Activated CD4-positive, alpha-beta memory T cell treated with anti-CD3 and anti-CD28 coated beads for 36 hours (primary cell): ENCODE data around the gene PGBD5. TPM values are rescaled to one million over a fixed set of nuclear protein-coding genes. Genes with fewer than 3 reads are reported as not detected.

Source experiments
- CTCF ChIA-PET: fragments of 350-600 bp; sonication (Branson Sonifier 250); formaldehyde crosslinking; loops from one replicate; lab custom pipeline; 2021; ENCODE audit warnings: antibody characterized with exemption, inconsistent platforms; lab: Charles Lee
- POLR2A ChIA-PET: fragments of 350-600 bp; sonication (Branson Sonifier 250); formaldehyde crosslinking; loops from one replicate; lab custom pipeline; 2021; ENCODE audit warnings: antibody characterized with exemption; lab: Charles Lee
- DNase-seq: peaks from one replicate; pipeline ENCODE4 v3.0.0-alpha.2; 2020
- H3K27ac Mint-ChIP-seq: one replicate; pipeline ENCODE4 v1.8.0; 2021; ENCODE audit warnings: mixed read lengths
- H3K27me3 Mint-ChIP-seq: one replicate; pipeline ENCODE4 v1.8.0; 2021; ENCODE audit warnings: mixed read lengths
- H3K36me3 Mint-ChIP-seq: one replicate; pipeline ENCODE4 v1.8.0; 2021; ENCODE audit warnings: mixed read lengths
- H3K4me1 Mint-ChIP-seq: one replicate; pipeline ENCODE4 v1.8.0; 2021; ENCODE audit warnings: low read depth, mixed read lengths
- H3K4me3 Mint-ChIP-seq: one replicate; pipeline ENCODE4 v1.8.0; 2021; ENCODE audit warnings: mild to moderate bottlenecking, mixed read lengths
- H3K9me3 Mint-ChIP-seq: one replicate; pipeline ENCODE4 v1.8.0; 2021; ENCODE audit warnings: mixed read lengths
- intact Hi-C: fragments of 100-400 bp; cut with micrococcal nuclease; formaldehyde crosslinking; loops from one replicate; pipeline ENCODE4 v1.15.1; 2023
- total RNA-seq, 2 experiments: library from RNA; stranded (reverse); gene quantifications; one replicate each; pipeline ENCODE4 v1.2.3, GENCODE V29; 2021

The PGBD5 gene
- total RNA-seq, 2 experiments from 2014 or later = 0.02 TPM; not detected in 1

GRCh38 chr1:230441183-230442029 lies 15.3 kb upstream of the PGBD5 start:
- DNase-seq = no peak
- Mint-ChIP-seq H3K36me3 (no peaks in the 10 kb centered on the region), H3K4me3 (no peak overlapping the region), H3K27me3 (peaks cover 19% of the 10 kb centered on the region), H3K4me1 (no peaks in the 10 kb centered on the region), H3K9me3 (peaks cover 11% of the 10 kb centered on the region), H3K27ac (no peak overlapping the region)
- POLR2A ChIA-PET = no interaction called here
- intact Hi-C loops = no loop called here
- CTCF ChIA-PET = no interaction called here

GRCh38 chr1:230435108-230435507 lies 9.0 kb upstream of the PGBD5 start:
- Mint-ChIP-seq H3K36me3 (no peaks in the 10 kb centered on the region), H3K27ac (no peak overlapping the region), H3K27me3 (peaks cover 2% of the 10 kb centered on the region), H3K9me3 (peaks cover 2% of the 10 kb centered on the region), H3K4me1 (no peaks in the 10 kb centered on the region), H3K4me3 (no peak overlapping the region)
- intact Hi-C loops = no loop called here
- CTCF ChIA-PET = no interaction called here
- no peak for DNase-seq
- POLR2A ChIA-PET = no interaction called here

- intact Hi-C loops = no loop called here
- ChIA-PET CTCF (no interaction called here), POLR2A (no interaction called here)
- H3K4me3 Mint-ChIP-seq = no peak overlapping the region
- peaks cover 2% of the 10 kb centered on the region for H3K36me3 Mint-ChIP-seq
- no peak overlapping the region for H3K27ac Mint-ChIP-seq
- DNase-seq = no peak
- peaks cover 24% of the 10 kb centered on the region for H3K27me3 Mint-ChIP-seq
- H3K9me3 Mint-ChIP-seq = no peaks in the 10 kb centered on the region
- peaks cover 5% of the 10 kb centered on the region for H3K4me1 Mint-ChIP-seq
Observed at GRCh38 chr1:230431527-230431926, 5.4 kb upstream of the PGBD5 start.

- intact Hi-C loops = no loop called here
- peaks cover 5% of the 10 kb centered on the region for H3K4me1 Mint-ChIP-seq
- no peak for DNase-seq
- POLR2A ChIA-PET = no interaction called here
- H3K27ac Mint-ChIP-seq = no peak overlapping the region
- no peak overlapping the region for H3K4me3 Mint-ChIP-seq
- peaks cover 2% of the 10 kb centered on the region for H3K36me3 Mint-ChIP-seq
- H3K9me3 Mint-ChIP-seq = no peaks in the 10 kb centered on the region
- CTCF ChIA-PET = no interaction called here
- peaks cover 24% of the 10 kb centered on the region for H3K27me3 Mint-ChIP-seq
Observed at GRCh38 chr1:230430499-230430898, 4.4 kb upstream of the PGBD5 start.

- H3K27ac Mint-ChIP-seq = no peak overlapping the region
- no peaks in the 10 kb centered on the region for H3K9me3 Mint-ChIP-seq
- H3K4me1 Mint-ChIP-seq = peaks cover 5% of the 10 kb centered on the region
- ChIA-PET CTCF (no interaction called here), POLR2A (no interaction called here)
- peaks cover 2% of the 10 kb centered on the region for H3K36me3 Mint-ChIP-seq
- DNase-seq = no peak
- intact Hi-C loops = no loop called here
- no peak overlapping the region for H3K4me3 Mint-ChIP-seq
- peaks cover 33% of the 10 kb centered on the region for H3K27me3 Mint-ChIP-seq
Observed at GRCh38 chr1:230429067-230429735, 3.1 kb upstream of the PGBD5 start.

GRCh38 chr1:230427981-230428380 lies 1.8 kb upstream of the PGBD5 start:
- Mint-ChIP-seq H3K36me3 (peaks cover 2% of the 10 kb centered on the region), H3K9me3 (no peaks in the 10 kb centered on the region)

GRCh38 chr1:230427094-230427876 lies 1.2 kb upstream of the PGBD5 start:
- CTCF ChIA-PET = no interaction called here
- no peak for DNase-seq
- Mint-ChIP-seq H3K27ac (no peak overlapping the region), H3K27me3 (peaks cover 53% of the 10 kb centered on the region), H3K4me3 (peak overlapping the region; percentile 62), H3K9me3 (no peaks in the 10 kb centered on the region), H3K4me1 (peaks cover 5% of the 10 kb centered on the region), H3K36me3 (peaks cover 2% of the 10 kb centered on the region)
- intact Hi-C loops = no loop called here
- POLR2A ChIA-PET = no interaction called here

More at GRCh38 chr1:230427981-230428380, 1.8 kb upstream of the PGBD5 start:
- H3K4me3 Mint-ChIP-seq = no peak overlapping the region
- DNase-seq = no peak
- ChIA-PET POLR2A (no interaction called here), CTCF (no interaction called here)
- H3K27me3 Mint-ChIP-seq = peaks cover 46% of the 10 kb centered on the region
- peaks cover 5% of the 10 kb centered on the region for H3K4me1 Mint-ChIP-seq
- intact Hi-C loops = no loop called here
- H3K27ac Mint-ChIP-seq = no peak overlapping the region

- peak overlapping the region; percentile 46 for H3K4me3 Mint-ChIP-seq
- no peak for DNase-seq
- intact Hi-C loops = no loop called here
- H3K9me3 Mint-ChIP-seq = peaks cover 1% of the 10 kb centered on the region
- ChIA-PET CTCF (no interaction called here), POLR2A (no interaction called here)
- peaks cover 5% of the 10 kb centered on the region for H3K4me1 Mint-ChIP-seq
- peaks cover 60% of the 10 kb centered on the region for H3K27me3 Mint-ChIP-seq
- H3K27ac Mint-ChIP-seq = no peak overlapping the region
- H3K36me3 Mint-ChIP-seq = peaks cover 2% of the 10 kb centered on the region
Observed at GRCh38 chr1:230425252-230426091, 660 bp downstream of the PGBD5 start.

- intact Hi-C loops = no loop called here
- DNase-seq = no peak
- H3K4me3 Mint-ChIP-seq = peak overlapping the region; percentile 46
- H3K27ac Mint-ChIP-seq = no peak overlapping the region
- H3K9me3 Mint-ChIP-seq = peaks cover 4% of the 10 kb centered on the region
- ChIA-PET CTCF (no interaction called here), POLR2A (no interaction called here)
- peaks cover 60% of the 10 kb centered on the region for H3K27me3 Mint-ChIP-seq
- H3K4me1 Mint-ChIP-seq = peaks cover 5% of the 10 kb centered on the region
- H3K36me3 Mint-ChIP-seq = peaks cover 2% of the 10 kb centered on the region
Observed at GRCh38 chr1:230424391-230425251, 1.5 kb downstream of the PGBD5 start.

- Mint-ChIP-seq H3K9me3 (peaks cover 4% of the 10 kb centered on the region), H3K4me3 (no peak overlapping the region), H3K36me3 (peaks cover 2% of the 10 kb centered on the region), H3K27me3 (peaks cover 55% of the 10 kb centered on the region), H3K4me1 (peaks cover 5% of the 10 kb centered on the region), H3K27ac (no peak overlapping the region)
- intact Hi-C loops = no loop called here
- no peak for DNase-seq
- ChIA-PET CTCF (no interaction called here), POLR2A (no interaction called here)
Observed at GRCh38 chr1:230423951-230424350, 2.2 kb downstream of the PGBD5 start.

GRCh38 chr1:230423261-230423660 lies 2.9 kb downstream of the PGBD5 start:
- ChIA-PET POLR2A (no interaction called here), CTCF (no interaction called here)
- peaks cover 5% of the 10 kb centered on the region for H3K4me1 Mint-ChIP-seq
- peaks cover 56% of the 10 kb centered on the region for H3K27me3 Mint-ChIP-seq
- no peak overlapping the region for H3K4me3 Mint-ChIP-seq
- H3K9me3 Mint-ChIP-seq = peaks cover 4% of the 10 kb centered on the region
- H3K27ac Mint-ChIP-seq = no peak overlapping the region
- H3K36me3 Mint-ChIP-seq = peaks cover 2% of the 10 kb centered on the region
- DNase-seq = no peak
- intact Hi-C loops = no loop called here
